Stimulated activated CD8-positive, alpha-beta memory T cell treated with anti-CD3 and anti-CD28 coated beads, Interleukin-15, amount 100 ng/mL, for 4 hours (primary cell): Measurements from ENCODE around the gene EIF6.
A peak's percentile ranks its signal among the peaks of the same experiment; 100 is the strongest.
"Not testable (repeated sequence)": the region's sequence is repeated elsewhere in the genome, so short reads cannot be mapped to it uniquely, and the experiment has no call there.

Experiments
- DNase-seq, 2 donors: peaks; one replicate each; pipeline ENCODE4 v3.0.0-alpha.2; 2020; ENCODE audit warnings: low read depth in 2 of 2

The EIF6 gene

DNA sequence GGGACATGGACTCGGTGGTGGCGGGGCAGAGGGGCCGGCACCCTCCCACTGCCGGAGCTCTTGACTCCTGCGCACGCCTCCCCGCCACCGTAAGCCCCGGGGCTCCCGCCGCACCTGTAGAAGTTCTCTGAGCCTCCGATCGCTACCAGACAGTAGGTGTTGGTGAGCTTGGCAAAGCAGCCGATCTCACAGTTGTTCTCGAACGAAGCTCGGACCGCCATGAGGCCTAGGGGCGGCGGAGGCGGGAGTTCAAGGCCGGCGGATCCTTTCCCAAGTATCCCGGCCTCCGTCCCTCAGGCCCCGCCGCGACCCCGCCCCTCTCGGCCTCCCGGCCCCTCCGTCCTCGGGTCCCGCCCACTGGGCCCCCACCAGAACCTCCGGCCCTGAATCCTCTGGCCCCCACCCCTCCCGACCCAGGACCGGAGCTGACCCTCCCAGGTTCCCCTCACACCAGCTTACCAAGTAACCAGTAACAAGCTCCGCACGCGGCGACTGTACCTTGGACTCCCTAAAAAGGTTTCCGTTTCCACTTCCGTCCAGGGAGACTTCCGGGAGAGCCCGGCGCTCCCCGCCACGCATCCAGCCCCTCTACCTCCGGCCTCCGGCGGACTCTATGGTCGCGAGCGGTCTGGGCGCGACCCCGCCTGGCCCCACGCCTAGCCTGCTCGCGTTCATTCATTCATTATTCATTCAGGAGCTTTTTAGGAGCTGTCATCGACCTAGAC is at the start of gene EIF6:
TSS of gene EIF6 (minus strand) at position 506 of the 725 bp plus-strand sequence. CDS start at position 221, 285 bp downstream.
- peak; percentile 49 to 56 for DNase-seq

DNA sequence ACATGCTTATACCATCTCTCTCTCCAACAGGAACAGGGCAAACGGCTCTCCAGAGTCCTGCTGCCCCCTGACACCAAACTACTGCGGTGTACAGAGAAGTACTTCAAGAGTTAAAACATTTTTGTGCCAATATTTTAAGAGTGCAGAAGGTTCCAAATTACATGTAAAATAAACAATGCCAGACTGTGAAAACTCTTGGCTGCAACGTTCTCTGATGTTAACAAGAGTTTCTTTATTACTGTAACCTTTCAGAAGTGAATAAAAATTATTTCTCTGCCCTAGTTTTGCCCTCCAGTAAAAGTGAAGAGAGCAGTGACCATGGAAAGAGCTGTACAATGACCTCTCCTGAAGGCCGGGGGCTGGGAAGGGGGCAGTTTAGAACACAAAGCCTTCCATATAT is 49.0 kb upstream of the EIF6 start:
- no peak for DNase-seq

DNA sequence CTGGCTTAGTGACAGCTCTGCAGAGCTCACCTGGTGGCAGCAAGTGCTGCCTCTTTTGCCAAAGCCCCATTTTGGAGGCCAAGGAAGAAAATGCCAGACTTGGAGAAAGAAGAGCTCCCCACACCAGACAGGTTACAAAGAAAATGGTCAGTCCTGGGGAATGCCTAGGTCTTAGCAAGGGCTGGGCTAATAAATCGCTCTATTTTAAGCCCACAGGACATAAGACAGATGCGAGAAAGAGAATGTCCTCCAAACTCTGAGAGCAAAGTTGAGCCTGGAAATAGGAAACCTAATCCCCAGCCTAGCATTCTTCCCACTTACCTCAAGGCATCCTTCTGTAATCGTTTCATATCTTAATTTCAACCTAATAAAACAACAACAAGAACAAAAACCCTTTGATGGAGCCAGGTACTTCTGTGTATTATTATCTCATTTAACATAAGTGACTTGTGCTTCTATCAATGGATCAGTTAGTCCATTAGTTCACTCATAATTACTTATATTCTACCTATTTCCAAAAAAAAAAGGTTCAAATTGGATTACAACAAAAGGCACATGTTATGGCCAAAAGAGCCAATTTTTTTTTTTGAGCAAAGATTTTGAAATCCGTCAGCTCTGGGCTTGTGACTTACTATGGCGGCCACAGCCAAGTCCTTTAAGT is 48.1 kb upstream of the EIF6 start:
- DNase-seq: no peak

DNA sequence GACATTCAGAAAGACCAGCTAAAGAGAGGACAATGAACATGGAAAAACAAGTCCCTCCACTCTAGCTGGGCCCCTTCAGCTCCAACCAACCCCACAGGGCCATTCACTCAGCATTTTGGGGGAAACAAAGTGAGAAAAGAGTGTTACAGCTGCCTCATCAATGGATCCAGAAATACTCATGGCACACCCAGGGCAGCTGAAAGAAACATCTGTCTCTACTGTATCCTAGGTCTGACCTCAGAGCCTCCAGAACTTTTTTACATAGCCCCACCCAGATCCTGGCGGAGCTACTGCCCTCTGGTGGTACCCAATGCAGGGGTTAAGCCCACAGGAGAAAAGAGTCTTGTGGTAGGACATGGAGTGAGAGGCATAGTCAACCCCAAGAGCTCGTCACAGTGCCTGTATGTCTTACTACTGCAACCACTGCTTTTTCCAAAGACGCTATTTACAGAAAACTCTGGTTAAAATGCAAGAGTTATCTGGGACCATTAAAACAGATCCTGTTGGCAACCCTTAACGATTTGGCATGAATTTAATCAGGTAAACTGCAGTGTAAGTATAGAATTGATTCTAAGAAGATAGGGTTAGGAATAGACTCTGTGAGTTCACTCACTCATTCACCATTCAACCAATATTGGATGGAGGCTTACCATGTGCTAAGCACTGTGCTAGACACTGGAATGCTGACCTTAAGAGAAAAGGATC is 45.0 kb upstream of the EIF6 start:
- DNase-seq: no peak

DNA sequence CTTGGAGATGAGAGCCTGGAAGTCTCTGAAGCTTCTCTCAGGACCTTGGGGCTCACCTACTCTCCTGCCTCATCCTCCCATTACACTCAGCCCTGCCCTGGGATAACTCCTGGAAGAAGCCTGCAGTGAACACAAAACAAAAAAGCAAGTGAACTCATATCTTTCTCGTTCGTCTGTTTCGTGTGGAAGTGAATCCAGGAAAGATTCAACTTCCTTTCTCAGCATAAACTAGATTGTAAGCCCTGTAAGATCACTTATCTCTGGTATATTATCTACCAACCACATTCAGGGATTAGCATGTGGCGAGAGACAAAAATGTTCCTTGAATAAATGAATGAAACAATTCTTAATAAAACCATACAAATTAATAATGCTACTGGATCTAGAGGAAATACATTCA is 44.1 kb upstream of the EIF6 start:
- no peak for DNase-seq

DNA sequence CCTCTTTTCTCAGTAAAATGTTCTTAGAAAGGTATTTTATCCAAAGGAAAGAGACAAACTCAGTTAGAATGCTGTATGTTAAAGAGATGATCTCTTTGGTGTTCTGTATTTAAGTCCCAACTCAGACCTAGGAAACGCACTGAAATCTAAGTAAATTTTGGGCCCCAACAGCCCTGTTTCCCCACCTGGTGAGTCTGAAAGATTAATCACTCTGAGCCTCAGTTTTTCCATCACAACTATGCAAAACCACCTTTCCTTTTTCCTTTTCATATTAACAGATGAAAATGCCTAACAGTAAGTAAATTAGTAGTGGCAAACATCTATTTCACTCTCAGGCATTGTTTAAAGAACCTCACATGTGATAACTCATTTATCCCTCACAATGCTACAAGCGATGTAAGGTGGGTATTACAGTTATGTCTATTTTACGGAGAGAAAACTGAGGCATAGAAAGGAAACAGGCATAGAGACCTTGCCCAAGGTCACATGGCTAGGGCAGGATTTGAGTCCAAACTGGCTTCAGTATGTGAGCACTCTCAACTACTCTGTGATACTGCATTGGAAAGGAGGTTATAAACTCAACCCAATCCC is 43.6 kb upstream of the EIF6 start:
- DNase-seq: no peak

DNA sequence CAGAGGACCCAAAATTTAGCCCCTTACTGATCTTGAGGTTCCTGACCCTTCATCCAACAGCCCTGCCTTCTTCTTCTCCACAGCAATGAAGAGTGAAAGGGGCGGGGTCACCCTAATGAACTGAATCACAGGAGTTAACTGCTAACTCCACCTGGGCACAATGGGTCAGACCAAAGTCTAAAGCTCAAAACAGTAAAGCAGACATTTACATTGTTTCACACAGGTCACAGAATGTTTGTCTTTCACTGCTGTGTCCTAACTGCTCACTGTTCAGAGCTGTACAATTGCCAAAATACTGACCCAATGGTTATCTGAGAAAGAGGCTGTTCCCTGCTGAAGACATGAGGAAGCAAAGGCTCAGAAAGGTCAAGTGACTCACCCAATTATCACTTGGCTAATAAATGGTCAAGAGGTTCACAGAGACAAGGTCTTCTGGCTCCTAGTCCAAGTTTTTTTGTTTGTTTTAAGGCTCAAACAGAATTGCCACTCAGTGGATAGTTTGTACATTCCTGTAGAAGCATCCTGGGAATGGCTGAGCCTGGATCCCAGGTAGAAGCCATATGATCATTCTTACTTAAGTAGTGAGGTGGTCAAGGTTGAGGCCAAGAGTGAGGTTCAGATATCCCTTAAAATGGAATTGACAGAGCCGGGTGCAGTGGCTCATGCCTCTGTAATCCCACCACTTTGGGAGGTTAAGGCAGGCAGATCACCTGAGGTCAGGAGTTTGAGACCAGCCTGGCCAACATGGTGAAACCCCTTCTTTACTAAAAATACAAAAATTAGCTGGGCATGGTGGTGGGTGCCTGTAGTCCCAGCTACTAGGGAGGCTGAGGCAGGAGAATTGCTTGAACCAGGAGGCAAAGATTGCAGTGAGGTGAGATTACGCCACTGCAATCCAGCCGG is 42.8 kb upstream of the EIF6 start:
- DNase-seq: no peak

DNA sequence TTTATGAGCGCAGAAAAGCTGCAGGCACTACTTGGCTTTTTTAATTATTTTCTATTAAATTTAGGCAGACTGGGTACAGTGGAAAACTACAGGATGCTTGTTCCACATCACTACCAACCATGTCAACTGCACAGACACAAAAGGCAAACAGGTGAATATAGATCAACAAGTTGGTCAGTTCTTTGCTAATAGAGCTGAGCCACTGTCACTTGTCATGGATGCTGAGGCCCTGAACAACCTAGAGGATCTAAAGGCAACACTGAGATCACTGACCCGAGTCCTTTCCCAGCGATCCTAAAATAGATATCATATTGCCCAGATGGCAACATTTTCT is 42.1 kb upstream of the EIF6 start:
- no peak for DNase-seq

DNA sequence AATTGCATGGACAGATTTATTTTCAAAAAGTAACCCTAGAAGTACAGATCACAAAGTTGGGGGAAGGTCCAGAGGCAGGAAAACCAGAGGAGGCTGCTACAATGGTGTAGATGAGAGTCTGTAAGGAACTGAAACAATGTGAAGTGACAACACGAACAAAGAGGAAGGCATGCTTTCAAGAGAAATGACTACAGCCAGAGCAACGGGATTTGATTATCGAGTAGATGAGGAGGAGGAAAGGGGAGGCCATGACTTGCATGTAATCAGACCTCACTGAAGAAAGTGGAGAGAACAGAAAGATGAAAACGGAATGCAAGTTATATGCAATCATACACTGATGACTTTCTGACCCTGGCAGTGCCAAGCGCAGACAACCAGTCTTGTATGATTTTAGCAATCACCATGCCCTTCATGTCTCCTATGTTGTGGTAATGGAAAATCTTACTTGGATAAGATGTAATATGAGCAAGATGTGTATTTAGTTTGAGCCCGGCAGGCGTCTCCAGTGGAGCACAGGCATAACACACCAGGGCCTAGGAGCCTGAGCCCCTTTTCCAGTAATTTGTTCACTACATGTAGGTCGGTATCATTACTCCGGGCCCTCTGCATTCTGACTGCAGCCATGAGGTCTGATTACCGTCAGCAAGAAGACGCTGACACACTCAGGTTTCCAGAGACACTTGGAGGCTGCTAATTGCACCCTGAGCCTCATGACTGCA is 41.6 kb upstream of the EIF6 start:
- no peak for DNase-seq

DNA sequence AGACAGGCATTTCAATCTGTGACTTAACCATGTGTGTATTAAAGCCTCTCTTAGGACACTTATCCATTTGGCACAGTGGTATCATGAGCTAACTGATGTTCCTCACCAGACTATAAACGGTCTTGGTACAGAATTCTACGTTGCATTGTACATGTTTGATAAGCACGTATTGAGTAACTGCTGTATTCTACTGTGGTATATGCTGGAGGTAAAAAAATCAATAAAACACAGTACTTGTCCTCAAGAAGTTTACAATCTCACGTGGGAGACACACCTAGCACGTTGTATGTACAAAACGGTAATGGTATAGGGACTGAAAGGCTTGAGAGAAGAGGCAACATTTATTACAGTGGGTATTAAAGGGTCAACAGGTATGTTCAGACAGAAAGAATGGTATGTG is 40.8 kb upstream of the EIF6 start:
- DNase-seq: no peak

DNA sequence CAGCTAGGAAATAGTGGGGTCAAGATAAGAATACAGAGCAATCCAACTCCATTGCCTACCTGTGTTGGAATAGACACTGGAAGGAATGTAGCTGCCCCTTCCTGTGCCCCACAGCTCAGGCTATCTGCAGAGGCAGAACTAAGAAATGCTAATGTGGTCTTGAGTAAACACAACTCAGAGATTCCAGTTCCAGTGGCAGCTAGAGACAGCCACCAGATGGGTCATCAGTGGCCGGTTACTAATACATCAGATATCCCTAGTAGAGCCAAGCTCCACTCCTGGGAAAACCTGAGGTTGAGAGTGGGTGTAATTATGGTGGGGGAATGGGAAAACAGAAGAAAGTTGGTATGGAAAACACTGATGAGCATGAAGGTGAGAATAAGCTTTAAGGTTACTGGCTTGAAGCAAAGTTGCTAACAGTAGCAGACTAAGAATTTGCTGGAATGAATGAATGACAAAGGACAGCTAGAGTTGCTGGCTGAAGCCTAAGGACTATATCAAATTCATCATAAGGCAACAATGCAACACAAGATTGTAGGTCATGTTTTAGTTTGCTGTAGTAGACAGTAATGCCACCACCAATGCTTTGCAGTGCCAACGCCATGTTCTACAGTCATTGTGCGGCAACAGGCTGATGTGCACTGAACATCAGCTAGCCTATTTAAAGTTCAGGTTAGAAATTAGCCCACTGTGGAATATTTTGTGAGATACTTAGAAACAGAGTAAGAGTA is 36.0 kb upstream of the EIF6 start:
- no peak for DNase-seq

DNA sequence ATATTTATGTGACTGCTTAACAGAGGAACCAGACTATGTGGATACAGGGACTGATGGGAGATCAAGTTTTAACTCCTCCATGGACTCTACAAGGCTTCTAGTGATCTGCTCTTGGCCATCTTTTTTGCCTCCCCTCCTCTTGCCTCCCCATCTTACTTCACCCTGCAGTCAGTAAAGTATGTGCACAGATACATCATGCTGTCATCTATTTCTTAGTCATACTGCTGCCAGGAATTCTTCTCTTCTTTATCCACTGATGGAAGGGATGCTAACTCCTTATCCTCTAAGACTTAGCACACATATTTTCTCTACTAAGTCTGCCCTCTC is 35.3 kb upstream of the EIF6 start:
- DNase-seq: no peak

DNA sequence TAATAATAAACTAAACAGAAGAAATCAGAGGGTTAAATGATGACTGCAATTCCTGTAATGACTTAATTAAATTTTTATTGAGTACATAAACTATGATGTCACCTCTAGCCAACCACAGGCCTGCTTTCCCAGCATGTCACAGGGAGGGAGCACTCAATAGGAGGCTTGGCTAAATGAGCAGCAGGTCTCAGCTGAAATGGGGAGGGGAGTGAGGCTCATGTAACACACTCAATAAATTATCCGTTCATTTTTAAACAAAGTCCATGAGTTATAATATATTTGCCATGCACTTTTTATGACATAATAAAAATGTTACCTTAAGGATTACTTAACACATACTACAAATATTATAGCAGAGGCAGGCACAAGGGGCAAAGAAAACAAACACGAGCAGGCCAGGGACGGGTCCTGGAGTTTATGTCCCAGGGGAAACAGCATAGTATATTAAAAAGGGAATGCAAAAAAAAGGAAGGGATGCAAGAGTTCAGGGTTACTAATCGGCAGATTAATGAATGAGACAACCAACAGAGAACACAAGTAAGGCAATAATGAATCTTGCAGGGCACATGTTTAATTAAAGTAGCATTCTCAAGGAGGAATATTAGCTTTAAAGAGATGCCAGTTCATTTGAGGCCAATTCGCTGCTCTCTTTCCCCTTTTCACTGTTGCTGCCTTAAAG is 34.8 kb upstream of the EIF6 start:
- no peak for DNase-seq

DNA sequence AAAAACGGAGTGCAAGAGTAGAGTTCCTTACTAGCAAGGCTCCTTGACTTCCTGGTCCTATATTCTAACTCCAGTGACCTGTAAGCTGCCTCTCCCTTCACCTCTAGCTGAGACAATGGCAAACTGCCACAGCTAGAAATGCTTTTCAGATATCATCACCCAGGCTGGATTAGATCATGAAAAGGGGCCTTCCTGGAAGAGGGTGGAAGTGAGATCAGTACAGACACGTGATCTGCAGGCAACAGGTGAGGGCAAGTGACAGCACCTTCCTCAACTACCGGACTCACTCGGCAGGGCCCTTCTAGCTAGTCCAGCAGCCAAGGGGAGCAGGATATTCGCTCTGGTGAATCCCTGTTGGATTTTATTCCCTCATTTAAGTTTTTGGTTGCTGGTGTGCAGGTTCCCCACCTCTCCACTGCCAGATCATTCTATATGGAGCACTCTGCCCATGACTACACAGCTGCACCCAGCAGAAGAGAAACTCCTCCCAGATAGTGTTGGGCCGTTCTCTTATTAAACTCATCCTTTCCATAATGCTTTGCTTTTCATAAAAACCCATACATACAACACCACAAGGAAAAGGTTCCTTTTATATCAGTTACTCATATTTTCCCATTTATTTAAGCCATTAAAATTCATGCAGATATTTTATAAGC is 34.1 kb upstream of the EIF6 start:
- DNase-seq: no peak

DNA sequence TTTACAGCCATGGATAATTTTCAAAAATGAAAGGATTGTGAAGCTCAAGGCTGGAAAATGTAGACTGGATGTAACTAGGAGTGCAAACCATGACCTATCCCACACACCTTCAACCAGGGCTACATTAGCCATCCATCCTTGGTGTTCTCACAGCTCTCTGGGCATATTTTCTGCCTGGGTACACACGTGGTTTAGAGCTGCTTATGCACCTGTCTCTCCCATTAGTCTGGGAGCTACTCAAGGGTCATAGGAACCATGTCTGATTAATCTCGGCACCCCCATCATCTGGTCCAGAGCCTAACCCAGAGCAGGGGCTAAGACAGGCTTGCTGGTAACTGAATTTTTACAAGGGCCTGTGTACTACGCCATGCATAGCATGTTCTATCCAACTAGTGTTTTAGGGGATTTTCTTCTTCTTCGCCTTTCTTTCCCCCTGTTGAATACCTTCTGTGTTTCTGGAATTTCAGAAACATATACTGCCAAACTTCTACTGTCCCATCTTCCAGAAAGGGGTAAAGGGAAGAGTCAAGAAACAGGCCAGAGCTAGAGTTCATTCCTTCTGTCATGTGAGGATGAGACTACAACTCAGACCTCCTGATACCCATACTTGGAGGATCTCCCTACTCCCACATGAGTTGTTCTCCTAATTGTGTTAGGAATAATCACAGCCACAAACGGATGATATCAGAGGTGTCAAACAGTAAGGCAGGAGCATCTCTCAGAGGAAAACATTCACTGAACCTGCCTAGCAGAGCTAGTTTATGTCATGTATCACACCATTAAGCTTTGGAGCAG is 33.0 kb upstream of the EIF6 start:
- DNase-seq: no peak

DNA sequence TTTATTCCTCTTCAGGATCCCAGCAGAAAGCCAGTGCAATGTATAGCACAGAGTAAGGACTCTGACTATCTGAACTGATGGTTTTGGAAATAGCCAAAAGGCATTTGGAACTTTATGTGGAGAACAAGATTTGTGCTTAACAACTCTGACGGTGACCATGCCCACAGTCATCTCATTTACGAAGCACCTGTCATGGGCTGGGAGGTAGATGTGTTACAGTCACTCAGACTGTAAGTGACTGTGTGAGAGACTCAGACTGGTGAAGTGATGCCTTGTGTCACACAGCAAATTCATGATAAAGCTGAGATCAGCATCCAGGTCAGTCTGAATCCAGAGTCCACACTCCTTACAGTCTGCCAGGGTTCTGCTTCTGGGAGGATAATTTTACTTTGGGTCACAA is 31.5 kb upstream of the EIF6 start:
- DNase-seq: no peak

DNA sequence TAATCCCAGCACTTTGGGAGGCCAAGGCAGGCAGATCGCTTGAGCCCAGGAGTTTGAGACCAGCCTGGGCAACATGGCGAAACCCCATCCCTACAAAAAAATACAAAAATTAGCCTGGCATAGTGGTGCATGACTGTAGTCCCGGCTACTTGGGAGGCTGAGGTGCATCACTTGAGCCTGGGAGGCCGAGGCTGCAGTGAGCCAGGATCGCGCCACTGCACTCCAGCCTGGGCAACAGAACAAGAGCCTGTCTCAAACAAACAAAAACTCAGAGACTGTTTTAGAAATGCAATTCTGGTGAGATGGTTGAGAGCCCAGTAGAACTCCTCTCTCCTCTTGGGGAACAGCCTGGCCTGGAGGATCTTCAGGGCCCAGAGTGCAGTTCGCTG is 31.1 kb upstream of the EIF6 start:
- DNase-seq: not testable (repeated sequence)

DNA sequence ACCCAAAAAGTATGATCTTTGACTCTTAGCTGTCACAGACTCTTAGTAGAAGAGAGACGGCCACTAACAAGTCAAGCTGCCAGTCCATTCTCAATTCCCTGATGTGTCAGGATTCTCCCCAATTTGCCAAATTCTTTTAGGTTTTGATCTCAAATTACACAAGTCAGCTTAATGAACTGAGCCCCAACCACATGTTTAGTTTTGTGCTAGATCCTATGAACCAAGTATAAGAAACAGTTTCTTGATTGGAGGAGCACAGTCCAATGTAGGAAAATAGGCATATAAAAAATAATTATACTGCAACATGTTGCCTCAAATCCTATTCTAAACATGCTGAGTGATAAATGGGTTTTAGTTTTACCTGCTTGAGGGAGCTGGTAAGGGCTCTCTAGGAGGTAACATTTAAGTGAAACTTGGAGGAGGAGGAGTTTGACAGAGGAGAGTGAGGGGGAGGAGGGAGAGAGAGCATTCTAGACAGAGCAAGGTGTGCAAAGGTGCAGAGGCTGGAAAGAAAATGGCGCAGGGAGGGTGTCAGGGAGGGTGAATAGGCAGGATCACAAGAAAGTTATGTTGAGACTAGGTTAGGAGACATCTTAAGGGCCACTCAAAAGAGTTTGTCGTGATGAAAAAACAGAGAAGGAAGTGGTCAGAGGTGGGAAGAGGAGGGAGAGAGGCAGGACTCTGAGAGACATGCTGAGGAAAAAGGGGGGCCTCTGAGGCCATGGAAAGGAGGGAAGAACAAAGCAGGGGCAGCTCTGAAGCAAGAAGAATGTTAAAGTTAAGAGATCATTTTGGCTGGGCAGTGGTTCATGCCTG is 30.5 kb upstream of the EIF6 start:
- DNase-seq: no peak
